Smooth muscle cell (in vitro differentiated cells): Measurements from ENCODE around the gene TKTL1. TPM values are rescaled to one million over a fixed set of nuclear protein-coding genes. Genes with fewer than 3 reads are reported as not detected.
"Not testable (repeated sequence)": the region's sequence is repeated elsewhere in the genome, so short reads cannot be mapped to it uniquely, and the experiment has no call there.

ENCODE experiments used
- DNase-seq: peaks from one replicate; lab custom pipeline; 2025; ENCODE audit not compliant: unreplicated experiment; lab: John Stamatoyannopoulos, UW
- H2AFZ ChIP-seq: fragments of 200-600 bp; sonication (generic); 2 replicates; pipeline ENCODE4 v1.6.0; 2016; ENCODE audit warnings: antibody characterized with exemption, low read depth, mild to moderate bottlenecking
- H3F3A ChIP-seq: fragments of 200-600 bp; sonication (generic); 2 replicates; pipeline ENCODE4 v1.6.0; 2017; ENCODE audit warnings: antibody characterized with exemption, low read depth
- H3K27ac ChIP-seq: fragments of 200-600 bp; sonication (generic); 2 replicates; pipeline ENCODE4 v1.5.1; 2016; ENCODE audit warnings: low read depth, mild to moderate bottlenecking
- H3K27me3 ChIP-seq: fragments of 200-600 bp; sonication (generic); 2 replicates; pipeline ENCODE4 v1.6.1; 2016; ENCODE audit warnings: low read depth, mild to moderate bottlenecking
- H3K36me3 ChIP-seq: fragments of 200-600 bp; sonication (generic); 2 replicates; pipeline ENCODE4 v1.5.1; 2016; ENCODE audit warnings: low read depth
- H3K4me1 ChIP-seq: fragments of 200-600 bp; sonication (generic); 2 replicates; pipeline ENCODE4 v1.5.1; 2016; ENCODE audit warnings: low read depth
- H3K4me2 ChIP-seq: fragments of 200-600 bp; sonication (generic); 2 replicates; pipeline ENCODE4 v1.6.0; 2016; ENCODE audit warnings: mild to moderate bottlenecking
- H3K4me3 ChIP-seq: fragments of 200-600 bp; sonication (generic); 2 replicates; pipeline ENCODE4 v1.5.1; 2016; ENCODE audit warnings: mild to moderate bottlenecking
- H3K79me2 ChIP-seq: fragments of 200-600 bp; sonication (generic); 2 replicates; pipeline ENCODE4 v1.6.0; 2016; ENCODE audit warnings: low read depth, mild to moderate bottlenecking
- H3K9ac ChIP-seq: fragments of 200-600 bp; sonication (generic); 2 replicates; pipeline ENCODE4 v1.6.0; 2016; ENCODE audit warnings: low read depth
- H3K9me3 ChIP-seq: fragments of 200-600 bp; sonication (generic); replicated peaks from 2 replicates; pipeline ENCODE4 v1.5.1; 2016; ENCODE audit warnings: low read depth
- H4K20me1 ChIP-seq: fragments of 200-600 bp; sonication (generic); 2 replicates; pipeline ENCODE4 v1.6.0; 2016; ENCODE audit warnings: low read depth
- CTCF ChIP-seq: fragments of 200-600 bp; sonication (generic); IDR thresholded peaks from 2 replicates; pipeline ENCODE4 v1.5.1; 2017; ENCODE audit warnings: borderline replicate concordance, mild to moderate bottlenecking, antibody characterized with exemption; ENCODE audit not compliant: insufficient read depth, poor library complexity, severe bottlenecking
- WGBS: methylation state at CpG from one replicate; pipeline ENCODE4 v1.1.7; 2016; ENCODE audit warnings: low lambda C conversion rate; 5-methylcytosine and 5-hydroxymethylcytosine counted together
- polyA plus RNA-seq: library from polyadenylated mRNA; unstranded; fragments of >200 nt; fragmentation: Nextera tagmentation; extraction: Ambion mirVana; gene quantifications from 2 replicates; pipeline ENCODE4 v1.2.1, GENCODE V29; 2016
- total RNA-seq: library from RNA; depleted of rRNA; stranded (reverse); fragments of >200 nt; gene quantifications from 2 replicates; pipeline ENCODE4 v1.2.3, GENCODE V29; 2014

Gene TKTL1
- total and polyA plus RNA-seq, 2 experiments from 2014 or later = not detected

GRCh38 chrX:154343620-154344019 is 48.0 kb downstream of the TKTL1 start:
- not testable (repeated sequence) for H3K4me2 ChIP-seq, H3K9me3 ChIP-seq, H3K9ac ChIP-seq, H3K27me3 ChIP-seq, H2AFZ ChIP-seq, DNase-seq, H3K4me3 ChIP-seq, H3K27ac ChIP-seq, H3F3A ChIP-seq, H3K79me2 ChIP-seq, H3K4me1 ChIP-seq, H3K36me3 ChIP-seq
- peaks cover 16% of the 10 kb centered on the region for H4K20me1 ChIP-seq
- WGBS = no CpG with 5 or more reads among the region's 20 CpGs

DNA sequence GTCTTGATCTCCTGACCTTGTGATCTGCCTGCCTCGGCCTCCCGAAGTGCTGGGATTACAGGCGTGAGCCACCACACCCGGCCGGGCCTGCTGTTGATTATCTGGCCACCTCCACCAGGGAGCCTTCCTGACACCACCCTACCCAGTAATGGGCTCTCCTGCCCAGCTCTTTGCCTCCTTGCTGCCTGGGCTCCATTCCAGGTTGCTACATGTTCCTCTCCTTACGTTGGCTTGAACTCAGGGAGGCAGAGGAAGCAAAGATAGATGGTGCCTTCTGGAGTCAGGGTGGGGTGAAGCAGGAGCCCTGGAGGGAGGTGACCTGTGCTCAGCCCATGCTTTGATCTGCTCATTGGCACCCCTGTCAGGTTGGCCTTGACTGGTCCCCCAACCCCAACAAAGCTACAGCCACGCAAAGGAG is 52.5 kb downstream of the TKTL1 start:
- H3K79me2 ChIP-seq = no peaks in the 10 kb centered on the region
- H3K4me1 ChIP-seq = no peaks in the 10 kb centered on the region
- H4K20me1 ChIP-seq = peaks cover 61% of the 10 kb centered on the region
- no peaks in the 10 kb centered on the region for H3F3A ChIP-seq
- DNase-seq = no peak
- H3K4me2 ChIP-seq = no peak overlapping the region
- no peak overlapping the region for H3K4me3 ChIP-seq
- H3K9me3 ChIP-seq = no peaks in the 10 kb centered on the region
- H3K36me3 ChIP-seq = no peaks in the 10 kb centered on the region
- no peak overlapping the region for H3K9ac ChIP-seq
- no peaks in the 10 kb centered on the region for H3K27me3 ChIP-seq
- no peak for TF ChIP-seq CTCF
- H2AFZ ChIP-seq = no peak overlapping the region
- H3K27ac ChIP-seq = no peak overlapping the region
- WGBS = 85% methylated on average over 7 of the region's 7 CpGs

- H3K4me2 ChIP-seq = no peak overlapping the region
- H3K4me3 ChIP-seq = no peak overlapping the region
- H3K9me3 ChIP-seq = no peaks in the 10 kb centered on the region
- no peak for DNase-seq
- no peak overlapping the region for H3K9ac ChIP-seq
- H3K36me3 ChIP-seq = no peaks in the 10 kb centered on the region
- peaks cover 68% of the 10 kb centered on the region for H4K20me1 ChIP-seq
- H3K27ac ChIP-seq = no peak overlapping the region
- H3K27me3 ChIP-seq = no peaks in the 10 kb centered on the region
- TF ChIP-seq CTCF = no peak
- H2AFZ ChIP-seq = no peak overlapping the region
- H3K79me2 ChIP-seq = no peaks in the 10 kb centered on the region
- WGBS = 91% methylated on average over 7 of the region's 24 CpGs
- H3K4me1 ChIP-seq = no peaks in the 10 kb centered on the region
- H3F3A ChIP-seq = no peaks in the 10 kb centered on the region
These were observed 53.2 kb downstream of the TKTL1 start for GRCh38 chrX:154348646-154349358.

DNA sequence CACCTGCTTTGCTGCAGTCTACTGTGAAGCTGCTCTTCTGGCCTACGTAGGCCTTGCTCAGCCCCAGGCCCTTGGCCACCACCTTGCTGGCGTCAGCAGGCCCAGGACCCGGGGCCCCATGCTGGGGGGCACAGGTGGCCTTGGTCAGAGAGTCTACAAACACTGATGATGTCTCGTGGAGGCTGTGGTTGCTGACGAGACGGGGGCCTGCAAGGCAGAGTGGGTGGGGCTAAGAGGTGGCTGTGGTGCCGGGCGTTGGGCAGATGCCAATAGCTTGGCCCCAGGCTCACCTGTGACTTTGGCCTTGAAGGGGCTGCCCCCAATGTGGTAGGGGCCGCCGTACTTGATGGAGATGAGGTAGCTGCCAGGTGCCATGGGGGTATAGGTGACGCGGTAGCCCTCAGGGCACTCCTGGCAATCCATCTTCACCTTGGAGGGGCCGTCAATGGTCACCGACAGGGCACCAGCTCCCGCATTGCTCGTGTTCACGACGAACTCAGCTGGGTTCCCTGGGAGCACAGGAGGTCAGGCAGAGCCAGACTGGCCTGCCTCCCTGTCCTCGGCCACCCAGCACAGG is 53.9 kb downstream of the TKTL1 start:
- no peaks in the 10 kb centered on the region for H3K79me2 ChIP-seq
- H3K9me3 ChIP-seq = no peaks in the 10 kb centered on the region
- H3K27ac ChIP-seq = no peak overlapping the region
- no peak for TF ChIP-seq CTCF
- no peak overlapping the region for H3K4me2 ChIP-seq
- H3K9ac ChIP-seq = no peak overlapping the region
- no peaks in the 10 kb centered on the region for H3K36me3 ChIP-seq
- H3K4me3 ChIP-seq = no peak overlapping the region
- no peaks in the 10 kb centered on the region for H3K27me3 ChIP-seq
- no peaks in the 10 kb centered on the region for H3F3A ChIP-seq
- no peak for DNase-seq
- no peak overlapping the region for H2AFZ ChIP-seq
- 88% methylated on average over 18 of the region's 19 CpGs for WGBS
- no peaks in the 10 kb centered on the region for H3K4me1 ChIP-seq
- peaks cover 74% of the 10 kb centered on the region for H4K20me1 ChIP-seq
